Kidney epithelial cell (primary cell): ENCODE data around the gene RASGRF1. TPM values are rescaled to one million over a fixed set of nuclear protein-coding genes. Genes with fewer than 3 reads are reported as not detected.

ENCODE experiments used
- DNase-seq: peaks from one replicate; pipeline ENCODE4 v3.0.0-alpha.2; 2010; ENCODE audit warnings: low read depth
- H3K27me3 ChIP-seq: 2 replicates; pipeline ENCODE4 v1.6.0; 2011; ENCODE audit warnings: low read length; ENCODE audit not compliant: control insufficient read depth, insufficient read depth
- H3K36me3 ChIP-seq: 2 replicates; pipeline ENCODE4 v1.5.1; 2011; ENCODE audit warnings: low read length; ENCODE audit not compliant: control insufficient read depth, insufficient read depth
- H3K4me3 ChIP-seq: 2 replicates; pipeline ENCODE4 v1.5.1; 2011; ENCODE audit warnings: low read depth, mild to moderate bottlenecking, control low read depth, low read length
- total RNA-seq: library from RNA; depleted of rRNA; stranded (reverse); fragments of >200 nt; gene quantifications from 2 replicates; pipeline ENCODE4 v1.2.3, GENCODE V29; 2015
- TF ChIP-seq, protein P1 (sequence below): IDR thresholded peaks from 2 replicates; pipeline ENCODE4 v1.5.1; 2011; ENCODE audit warnings: mild to moderate bottlenecking, moderate library complexity, low read length, control low read depth, inconsistent platforms; ENCODE audit not compliant: insufficient read depth, poor library complexity, severe bottlenecking

The RASGRF1 gene
- total RNA-seq, 1 donor from 2014 or later, result 1.4 TPM

DNA sequence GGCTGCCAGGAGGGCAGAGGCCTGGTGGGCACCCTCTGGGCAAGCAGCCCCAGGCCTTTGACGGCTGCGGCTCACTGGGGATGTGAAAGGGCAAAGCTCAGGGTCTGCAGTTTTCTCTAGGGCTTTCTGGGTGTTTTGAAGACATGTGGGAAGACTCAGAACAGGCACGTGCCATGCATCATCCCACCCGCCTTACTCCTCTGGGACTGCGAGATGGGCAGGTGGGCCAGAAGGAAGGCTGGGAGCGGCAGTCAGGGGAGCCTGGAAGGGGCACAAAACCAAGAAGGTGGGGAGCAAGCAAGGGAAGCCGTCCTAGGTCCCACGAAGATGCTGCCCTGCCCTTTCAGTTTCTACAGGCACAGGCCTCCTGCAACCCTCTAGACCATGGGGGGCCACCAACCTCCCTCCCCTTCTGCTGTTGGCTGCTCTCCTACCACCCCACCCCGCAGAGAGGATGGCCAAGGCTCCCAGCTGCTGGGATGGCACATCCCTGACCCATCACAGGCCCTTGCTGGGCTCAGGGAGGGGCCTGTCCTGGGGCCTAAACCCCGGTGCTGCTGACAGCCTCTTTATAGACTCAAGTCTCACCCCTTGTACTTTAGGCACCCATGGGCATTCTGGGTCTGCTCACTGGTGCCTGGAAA is 73.9 kb downstream of the RASGRF1 start:
- DNase-seq, result no peak
- H3K36me3 ChIP-seq, result no peaks in the 10 kb centered on the region
- TF ChIP-seq, protein P1, sequence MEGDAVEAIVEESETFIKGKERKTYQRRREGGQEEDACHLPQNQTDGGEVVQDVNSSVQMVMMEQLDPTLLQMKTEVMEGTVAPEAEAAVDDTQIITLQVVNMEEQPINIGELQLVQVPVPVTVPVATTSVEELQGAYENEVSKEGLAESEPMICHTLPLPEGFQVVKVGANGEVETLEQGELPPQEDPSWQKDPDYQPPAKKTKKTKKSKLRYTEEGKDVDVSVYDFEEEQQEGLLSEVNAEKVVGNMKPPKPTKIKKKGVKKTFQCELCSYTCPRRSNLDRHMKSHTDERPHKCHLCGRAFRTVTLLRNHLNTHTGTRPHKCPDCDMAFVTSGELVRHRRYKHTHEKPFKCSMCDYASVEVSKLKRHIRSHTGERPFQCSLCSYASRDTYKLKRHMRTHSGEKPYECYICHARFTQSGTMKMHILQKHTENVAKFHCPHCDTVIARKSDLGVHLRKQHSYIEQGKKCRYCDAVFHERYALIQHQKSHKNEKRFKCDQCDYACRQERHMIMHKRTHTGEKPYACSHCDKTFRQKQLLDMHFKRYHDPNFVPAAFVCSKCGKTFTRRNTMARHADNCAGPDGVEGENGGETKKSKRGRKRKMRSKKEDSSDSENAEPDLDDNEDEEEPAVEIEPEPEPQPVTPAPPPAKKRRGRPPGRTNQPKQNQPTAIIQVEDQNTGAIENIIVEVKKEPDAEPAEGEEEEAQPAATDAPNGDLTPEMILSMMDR, result no peak
- H3K4me3 ChIP-seq, result no peak overlapping the region
- H3K27me3 ChIP-seq, result no peaks in the 10 kb centered on the region

DNA sequence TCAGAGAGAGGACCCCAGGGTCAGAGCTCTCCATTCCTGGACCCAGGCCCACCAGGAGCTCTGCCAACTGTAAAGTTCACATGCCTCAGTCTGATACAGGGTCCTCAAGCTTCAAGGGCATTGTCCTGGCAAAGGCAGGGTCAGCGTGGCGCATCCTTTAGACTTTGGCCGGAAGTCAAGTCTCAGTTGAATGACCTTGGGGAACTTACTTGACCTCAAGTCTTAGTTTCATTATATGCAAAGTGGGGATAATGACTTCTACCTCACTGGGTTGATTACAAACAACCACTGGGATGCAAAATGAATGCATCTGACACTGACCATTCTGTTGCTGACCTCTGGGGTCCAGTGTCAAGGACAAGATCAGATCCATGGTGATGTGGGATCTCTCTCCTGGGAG is 75.2 kb downstream of the RASGRF1 start:
- TF ChIP-seq, protein P1, result no peak
- H3K4me3 ChIP-seq, result no peak overlapping the region
- no peaks in the 10 kb centered on the region for H3K27me3 ChIP-seq
- no peaks in the 10 kb centered on the region for H3K36me3 ChIP-seq
- DNase-seq, result no peak

DNA sequence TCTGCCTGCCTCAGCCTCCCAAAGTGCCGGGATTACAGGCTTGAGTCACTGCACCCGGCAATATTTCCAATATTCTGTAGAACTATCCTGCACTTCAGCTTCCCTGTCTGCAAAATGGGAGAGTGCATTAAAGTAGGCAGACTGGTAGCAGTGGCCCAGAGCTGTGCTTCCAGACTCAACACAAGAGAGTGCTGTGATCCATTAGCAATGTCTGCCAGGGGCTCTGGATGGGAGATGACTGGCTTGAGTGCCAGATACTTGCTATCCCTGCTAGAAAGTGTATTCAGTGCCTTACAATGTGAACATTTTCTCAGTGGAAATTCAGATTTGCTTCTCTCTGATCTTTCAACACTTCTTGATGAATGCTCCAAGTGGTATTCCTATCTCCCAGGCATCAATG is 80.3 kb downstream of the RASGRF1 start:
- H3K27me3 ChIP-seq, result no peaks in the 10 kb centered on the region
- H3K36me3 ChIP-seq, result no peaks in the 10 kb centered on the region
- TF ChIP-seq, protein P1, result no peak
- DNase-seq, result no peak
- no peak overlapping the region for H3K4me3 ChIP-seq

DNA sequence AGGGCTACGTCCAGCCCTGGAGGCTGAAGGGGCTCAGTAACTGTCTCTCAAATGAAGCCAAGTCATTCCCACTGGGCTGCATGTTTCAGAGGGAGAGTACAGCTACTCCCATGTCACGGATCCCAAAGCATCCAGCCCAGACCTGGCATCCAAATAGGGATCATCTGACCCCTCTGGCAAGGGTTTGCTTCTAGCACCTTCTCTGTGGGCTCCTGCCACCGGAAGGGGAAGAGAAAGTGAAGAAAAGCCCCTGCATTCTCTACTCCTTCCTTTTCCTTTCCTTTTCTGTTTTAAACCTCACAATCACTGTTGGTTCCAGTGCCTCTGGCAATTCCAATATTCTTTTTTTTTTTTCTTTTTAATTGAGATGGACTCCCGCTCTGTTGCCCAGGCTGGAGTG is 81.2 kb downstream of the RASGRF1 start:
- TF ChIP-seq, protein P1, result no peak
- Histone ChIP-seq H3K27me3 (no peaks in the 10 kb centered on the region), H3K36me3 (no peaks in the 10 kb centered on the region), H3K4me3 (no peak overlapping the region)
- DNase-seq, result no peak

DNA sequence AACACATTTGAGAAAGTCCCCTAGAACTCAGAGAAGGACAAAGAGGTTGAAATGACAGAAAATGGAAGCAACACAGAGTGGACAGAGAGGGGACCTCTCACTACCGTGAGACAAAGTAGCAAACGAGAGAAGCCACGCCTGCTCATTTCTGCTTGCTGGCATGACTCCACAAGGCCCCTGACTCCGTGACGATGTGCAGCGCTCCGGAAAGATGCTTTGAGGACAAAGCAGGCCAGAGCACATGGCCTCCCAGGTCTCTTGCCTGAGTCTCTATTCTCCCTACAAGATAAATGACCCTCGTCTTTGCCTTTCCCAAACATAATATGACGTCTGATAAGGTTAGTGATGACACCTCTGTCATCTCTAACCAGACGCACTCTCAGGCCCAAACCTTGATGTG is 81.9 kb downstream of the RASGRF1 start:
- no peak for DNase-seq
- H3K36me3 ChIP-seq, result no peaks in the 10 kb centered on the region
- H3K27me3 ChIP-seq, result no peaks in the 10 kb centered on the region
- H3K4me3 ChIP-seq, result no peak overlapping the region
- TF ChIP-seq, protein P1, result no peak

DNA sequence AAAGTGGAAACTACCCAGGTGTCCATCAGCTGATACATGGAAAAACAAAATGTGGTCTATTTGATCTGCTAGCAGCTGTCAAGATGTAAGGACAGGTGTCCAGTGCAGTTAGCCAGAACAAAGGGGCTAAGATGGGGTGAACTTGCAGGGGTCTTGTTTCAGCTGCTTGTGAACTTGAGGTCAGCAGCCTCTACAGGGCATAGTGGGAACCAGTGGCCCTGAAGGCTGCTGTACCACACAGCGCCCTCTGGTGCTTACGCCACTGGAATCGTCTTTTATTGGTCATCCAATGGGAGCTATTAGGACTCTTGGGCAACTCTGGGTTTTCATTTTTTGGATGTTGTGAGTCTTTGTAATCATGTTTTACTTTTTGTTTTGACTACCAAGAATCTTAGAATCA is 83.5 kb downstream of the RASGRF1 start:
- no peaks in the 10 kb centered on the region for H3K36me3 ChIP-seq
- no peak for DNase-seq
- no peak overlapping the region for H3K4me3 ChIP-seq
- H3K27me3 ChIP-seq, result no peaks in the 10 kb centered on the region
- TF ChIP-seq, protein P1, result peak; percentile 37
